HEK293T (cell line): ENCODE results near the gene RNF8.

Source experiments
- BHLHE40 ChIP-seq: fragments of 450-650 bp; IDR thresholded peaks from 2 replicates; pipeline ENCODE4 v1.6.1; 2016; ENCODE audit warnings: mild to moderate bottlenecking, moderate library complexity, borderline replicate concordance
- ELF4 ChIP-seq: fragments of 450-650 bp; IDR thresholded peaks from 2 replicates; pipeline ENCODE4 v1.6.1; 2017; ENCODE audit warnings: antibody characterized with exemption
- FOXA1 ChIP-seq: fragments of 450-650 bp; IDR thresholded peaks from 2 replicates; pipeline ENCODE4 v1.6.1; 2016; ENCODE audit warnings: mild to moderate bottlenecking
- FOXK2 ChIP-seq: fragments of 450-650 bp; IDR thresholded peaks from 2 replicates; pipeline ENCODE4 v1.6.1; 2016; ENCODE audit warnings: mild to moderate bottlenecking
- FOXM1 ChIP-seq: fragments of 450-650 bp; IDR thresholded peaks from 2 replicates; pipeline ENCODE4 v1.6.1; 2017; ENCODE audit warnings: mild to moderate bottlenecking, borderline replicate concordance
- L3MBTL2 ChIP-seq: fragments of 450-650 bp; conservative IDR thresholded peaks from 2 replicates; pipeline ENCODE4 v1.6.1; 2016; ENCODE audit warnings: mild to moderate bottlenecking
- SP1 ChIP-seq: fragments of 450-650 bp; IDR thresholded peaks from 2 replicates; pipeline ENCODE4 v1.6.1; 2017
- SUZ12 ChIP-seq: fragments of 450-650 bp; IDR thresholded peaks from 2 replicates; pipeline ENCODE4 v1.6.1; 2016; ENCODE audit warnings: mild to moderate bottlenecking

- no peak for TF ChIP-seq BHLHE40
- TF ChIP-seq ELF4: no peak
- TF ChIP-seq L3MBTL2: no peak
- TF ChIP-seq SUZ12: no peak
- no peak for TF ChIP-seq FOXA1
- TF ChIP-seq FOXK2: no peak
- no peak for TF ChIP-seq FOXM1
- no peak for TF ChIP-seq SP1
Observed at GRCh38 chr6:37373822-37374471, 20.2 kb downstream of the RNF8 start.
